Muscle layer of colon (tissue), 2 donors: ENCODE measurements around the gene UBN1.

ENCODE experiments used
- H3K27ac ChIP-seq: one replicate; pipeline ENCODE4 v1.7.0; 2013; ENCODE audit warnings: low read depth, mild to moderate bottlenecking, low read length, moderate library complexity
- H3K27me3 ChIP-seq, 2 donors: one replicate each; pipeline ENCODE4 v1.7.0; 2013; ENCODE audit warnings: low read length in 2 of 2, mild to moderate bottlenecking in 2 of 2; ENCODE audit not compliant: insufficient read depth in 2 of 2, control insufficient read depth in 1 of 2
- H3K36me3 ChIP-seq: one replicate; pipeline ENCODE4 v1.7.0; 2013; ENCODE audit warnings: mild to moderate bottlenecking, low read length; ENCODE audit not compliant: insufficient read depth
- H3K4me1 ChIP-seq: one replicate; pipeline ENCODE4 v1.7.0; 2013; ENCODE audit warnings: mild to moderate bottlenecking, low read length; ENCODE audit not compliant: insufficient read depth
- H3K4me3 ChIP-seq, 2 donors: one replicate each; pipeline ENCODE4 v1.7.0; 2013; ENCODE audit warnings: low read length in 2 of 2, low read depth in 1 of 2, mild to moderate bottlenecking in 1 of 2, moderate library complexity in 1 of 2
- H3K9ac ChIP-seq: one replicate; pipeline ENCODE4 v1.7.0; 2013; ENCODE audit warnings: low read length
- H3K9me3 ChIP-seq: one replicate; pipeline ENCODE4 v1.7.0; 2013; ENCODE audit warnings: mild to moderate bottlenecking, low read length
- donor health status: abdominal sarcoma.
- donor health status: Adenocarcinoma of cecum.

Gene UBN1

DNA sequence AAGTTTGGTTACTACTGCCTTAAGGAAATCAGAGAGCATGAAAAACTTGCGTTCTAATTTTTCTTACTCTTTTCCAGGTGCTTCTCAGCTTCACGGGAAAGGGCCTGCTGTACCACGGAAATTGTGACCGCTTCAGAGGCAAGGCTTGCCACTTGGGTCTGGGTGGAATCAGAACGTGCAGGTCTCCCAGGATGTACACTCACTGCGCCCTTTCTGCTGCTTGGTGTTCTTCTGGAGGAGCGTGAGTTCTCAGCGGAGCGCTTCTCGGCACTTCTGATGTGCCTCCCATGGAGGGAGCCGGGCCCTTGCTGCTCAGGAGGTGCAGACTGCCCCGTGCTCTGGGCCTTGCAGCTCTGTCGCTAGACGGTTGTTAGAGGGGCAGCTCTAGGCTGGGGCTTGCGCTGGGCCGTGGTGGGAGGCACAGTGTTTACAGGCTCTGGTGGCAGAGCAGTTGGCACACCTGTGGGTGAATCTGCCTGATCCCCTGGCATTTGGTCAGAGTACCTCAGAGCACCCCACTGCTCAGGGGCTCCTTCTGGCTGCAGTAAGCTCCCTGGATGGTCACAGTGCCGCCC, 32.8 kb downstream of the UBN1 start:
- no peak overlapping the region for H3K9ac ChIP-seq
- peaks cover 89% of the 10 kb centered on the region for H3K36me3 ChIP-seq
- no peaks in the 10 kb centered on the region for H3K9me3 ChIP-seq
- H3K4me1 ChIP-seq = peaks cover 9% of the 10 kb centered on the region
- H3K27me3 ChIP-seq = no peaks in the 10 kb centered on the region
- H3K4me3 ChIP-seq = no peak overlapping the region
- no peak overlapping the region for H3K27ac ChIP-seq

DNA sequence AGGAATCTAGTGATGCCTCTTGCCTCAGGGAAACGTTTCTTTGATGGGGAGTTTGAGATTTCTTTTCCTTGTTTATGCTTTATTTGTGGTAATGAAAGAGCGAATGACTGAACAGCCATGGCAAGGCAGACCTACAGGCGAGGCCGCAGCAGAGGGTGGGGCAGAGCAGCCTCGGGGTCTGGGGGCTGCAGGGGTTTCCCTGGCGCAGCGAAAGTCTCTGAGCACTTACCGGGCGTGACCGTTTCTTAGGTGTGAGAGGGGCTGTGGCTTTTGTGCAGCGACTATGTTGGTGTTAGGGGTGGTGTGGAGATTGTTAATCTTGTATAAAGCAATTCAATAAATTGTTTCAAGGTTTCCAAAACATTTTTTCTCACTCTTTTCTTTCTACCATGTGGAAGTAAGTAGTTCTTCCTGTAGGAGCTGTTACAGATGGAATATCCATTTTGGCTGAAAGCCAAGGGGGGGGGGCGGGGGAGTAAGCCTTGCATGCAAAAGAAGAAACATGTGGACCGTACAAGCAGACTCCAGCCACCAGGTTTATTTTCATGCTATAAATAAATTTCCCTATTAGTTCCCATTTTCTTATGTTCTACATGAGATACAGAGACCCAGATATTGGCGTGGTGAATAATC, 34.8 kb downstream of the UBN1 start:
- H3K9me3 ChIP-seq = no peaks in the 10 kb centered on the region
- H3K9ac ChIP-seq = no peak overlapping the region
- no peaks in the 10 kb centered on the region for H3K27me3 ChIP-seq
- no peak overlapping the region for H3K27ac ChIP-seq
- H3K4me3 ChIP-seq = no peak overlapping the region
- H3K36me3 ChIP-seq = peaks cover 94% of the 10 kb centered on the region
- H3K4me1 ChIP-seq = peaks cover 9% of the 10 kb centered on the region

DNA sequence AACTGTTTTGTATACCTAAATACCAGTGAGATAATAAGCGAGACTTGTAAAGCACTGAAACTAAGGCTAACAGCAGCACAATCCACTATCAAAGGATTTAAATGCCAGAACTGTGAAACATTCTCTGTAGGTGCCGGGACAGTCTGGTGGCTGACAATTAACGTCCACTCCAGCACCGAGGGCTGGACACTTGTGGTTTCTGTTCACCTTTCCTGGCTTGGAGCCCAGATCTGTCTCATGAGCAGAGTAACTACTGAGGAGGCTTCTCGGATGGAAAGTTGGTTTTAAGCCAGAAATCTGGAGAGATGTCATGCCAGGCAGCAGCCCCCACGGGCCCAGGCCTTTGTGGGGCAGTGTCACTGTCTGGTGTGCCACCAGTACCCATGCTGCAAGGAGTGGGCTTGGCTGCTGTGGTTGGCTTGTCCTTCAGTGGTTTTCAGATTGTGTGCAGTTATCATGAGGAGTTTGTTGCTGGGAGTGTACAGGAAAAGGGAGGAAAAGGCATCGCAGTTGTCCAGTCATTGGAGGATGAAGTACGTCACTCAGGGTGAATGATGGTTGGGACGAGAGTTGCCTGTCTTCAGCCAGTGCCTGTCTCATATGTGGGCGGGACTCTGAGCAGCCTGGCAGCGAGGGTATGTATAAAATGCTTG, 35.5 kb downstream of the UBN1 start:
- Histone ChIP-seq H3K9me3 (no peaks in the 10 kb centered on the region), H3K4me1 (peaks cover 9% of the 10 kb centered on the region), H3K4me3 (no peak overlapping the region), H3K9ac (no peak overlapping the region), H3K27ac (no peak overlapping the region), H3K27me3 (no peaks in the 10 kb centered on the region), H3K36me3 (peaks cover 94% of the 10 kb centered on the region)

DNA sequence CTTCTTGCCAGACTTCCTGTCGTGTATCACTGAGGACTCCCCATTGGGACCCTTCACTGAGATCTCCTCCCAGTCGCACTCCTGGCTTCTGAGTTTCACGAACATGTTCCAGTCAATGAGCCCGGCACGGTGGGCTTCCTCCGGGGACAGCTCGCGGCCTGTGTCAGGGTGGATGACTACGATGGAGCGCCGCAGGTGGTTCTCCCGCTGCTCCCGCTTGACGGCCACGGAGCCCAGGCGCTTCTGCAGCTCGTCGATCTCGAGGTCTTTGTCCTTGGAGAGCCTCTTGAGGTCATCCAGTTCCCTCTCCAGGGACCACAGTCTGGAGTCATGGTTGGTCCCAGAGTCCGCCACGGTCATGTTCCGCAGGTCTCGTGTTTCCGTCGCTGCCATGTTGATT, 36.2 kb downstream of the UBN1 start:
- Histone ChIP-seq H3K36me3 (peaks cover 94% of the 10 kb centered on the region), H3K9me3 (no peaks in the 10 kb centered on the region), H3K27ac (no peak overlapping the region), H3K27me3 (no peaks in the 10 kb centered on the region), H3K4me1 (peaks cover 9% of the 10 kb centered on the region), H3K9ac (no peak overlapping the region), H3K4me3 (no peak overlapping the region)

DNA sequence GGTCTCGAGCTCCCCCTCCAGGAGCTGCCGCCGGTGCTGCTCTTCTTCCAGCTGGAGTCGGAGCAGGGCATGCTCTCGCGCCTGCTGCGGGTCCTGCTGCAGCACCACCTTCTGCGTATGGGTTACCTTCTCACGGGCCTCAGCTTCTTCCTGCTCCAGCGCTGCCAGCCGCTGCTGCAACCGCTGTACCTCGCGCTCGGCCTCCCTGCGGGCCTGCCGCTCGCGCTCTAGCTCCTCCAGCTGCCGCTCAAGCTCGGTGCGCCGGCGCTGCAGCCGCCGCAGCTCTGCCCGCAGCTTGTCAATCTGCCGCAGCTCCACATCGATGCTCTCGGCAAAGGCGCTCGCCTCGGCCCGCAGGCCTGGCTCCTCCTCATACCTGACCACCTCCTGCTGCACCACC, 36.9 kb downstream of the UBN1 start:
- Histone ChIP-seq H3K27me3 (no peaks in the 10 kb centered on the region), H3K9me3 (no peaks in the 10 kb centered on the region), H3K36me3 (peaks cover 91% of the 10 kb centered on the region), H3K4me3 (no peak overlapping the region), H3K9ac (no peak overlapping the region), H3K4me1 (peaks cover 9% of the 10 kb centered on the region), H3K27ac (no peak overlapping the region)

DNA sequence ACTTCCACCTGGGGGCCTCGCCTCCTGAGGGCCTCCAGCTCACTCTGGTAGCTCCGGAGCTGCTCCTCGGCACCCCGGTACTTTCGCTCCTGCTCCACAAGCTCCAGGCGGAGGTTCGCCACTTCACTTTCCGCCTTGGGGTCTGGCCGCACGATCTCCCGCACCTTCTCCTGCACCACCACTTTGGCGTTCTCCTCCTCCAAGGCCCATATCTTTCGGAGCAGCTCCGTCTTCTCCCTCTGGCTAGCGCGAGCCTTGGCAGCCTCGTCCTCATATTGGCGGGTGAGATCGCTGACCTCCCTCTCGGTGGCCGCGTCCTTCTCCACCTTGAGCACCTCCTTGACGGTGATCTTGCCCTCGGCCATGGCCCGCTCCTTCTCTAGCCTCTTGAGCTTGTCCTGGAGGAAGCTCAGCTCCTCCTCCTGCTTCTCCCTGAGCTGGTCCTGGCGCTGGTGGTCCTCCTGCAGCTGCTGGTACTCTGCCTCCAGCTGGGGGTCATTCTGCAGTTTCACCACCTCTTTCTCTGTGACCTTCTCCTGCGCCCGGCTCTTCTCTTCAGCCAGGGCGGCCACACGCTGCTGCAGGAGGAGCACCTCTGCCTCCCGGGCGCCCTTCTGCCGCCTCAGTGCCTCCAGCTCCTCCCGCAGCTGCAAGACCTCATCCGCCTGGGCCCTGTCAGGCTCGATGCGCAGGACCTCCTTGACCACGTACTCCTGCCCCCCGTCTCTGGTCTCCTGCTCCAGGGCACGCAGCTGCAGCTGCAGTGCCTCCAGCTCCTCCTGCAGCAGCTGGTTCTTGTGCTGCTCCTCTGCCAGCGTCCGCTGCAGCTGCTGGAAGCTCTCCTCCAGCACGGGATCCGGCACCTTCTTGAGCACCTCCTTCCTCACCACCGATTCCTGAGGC, 37.9 kb downstream of the UBN1 start:
- Histone ChIP-seq H3K9ac (no peak overlapping the region), H3K27me3 (no peaks in the 10 kb centered on the region), H3K27ac (no peak overlapping the region), H3K9me3 (no peaks in the 10 kb centered on the region), H3K4me3 (no peak overlapping the region), H3K36me3 (peaks cover 87% of the 10 kb centered on the region), H3K4me1 (peaks cover 9% of the 10 kb centered on the region)

DNA sequence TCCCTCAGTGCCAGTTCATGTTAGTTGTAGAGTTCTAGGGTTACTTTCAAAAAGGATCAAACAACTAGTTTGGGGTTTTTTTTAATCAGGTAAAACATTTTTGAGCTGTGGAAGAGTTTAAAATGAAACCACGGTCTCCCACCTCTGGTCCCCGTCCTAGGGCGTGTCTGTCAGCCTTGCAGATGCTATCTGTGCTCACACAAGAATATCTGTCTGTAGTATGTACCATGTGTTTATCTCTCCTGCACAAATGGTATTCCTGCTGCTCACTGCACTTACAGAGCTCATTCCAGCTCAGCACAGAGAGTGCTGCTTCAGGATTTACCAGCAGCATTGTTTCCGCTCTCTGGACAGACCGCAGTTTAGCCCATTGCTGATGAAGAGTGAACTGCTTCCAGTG, 38.9 kb downstream of the UBN1 start:
- no peak overlapping the region for H3K4me3 ChIP-seq
- no peak overlapping the region for H3K27ac ChIP-seq
- no peaks in the 10 kb centered on the region for H3K9me3 ChIP-seq
- H3K27me3 ChIP-seq = no peaks in the 10 kb centered on the region
- no peak overlapping the region for H3K9ac ChIP-seq
- peaks cover 9% of the 10 kb centered on the region for H3K4me1 ChIP-seq
- H3K36me3 ChIP-seq = peaks cover 87% of the 10 kb centered on the region

DNA sequence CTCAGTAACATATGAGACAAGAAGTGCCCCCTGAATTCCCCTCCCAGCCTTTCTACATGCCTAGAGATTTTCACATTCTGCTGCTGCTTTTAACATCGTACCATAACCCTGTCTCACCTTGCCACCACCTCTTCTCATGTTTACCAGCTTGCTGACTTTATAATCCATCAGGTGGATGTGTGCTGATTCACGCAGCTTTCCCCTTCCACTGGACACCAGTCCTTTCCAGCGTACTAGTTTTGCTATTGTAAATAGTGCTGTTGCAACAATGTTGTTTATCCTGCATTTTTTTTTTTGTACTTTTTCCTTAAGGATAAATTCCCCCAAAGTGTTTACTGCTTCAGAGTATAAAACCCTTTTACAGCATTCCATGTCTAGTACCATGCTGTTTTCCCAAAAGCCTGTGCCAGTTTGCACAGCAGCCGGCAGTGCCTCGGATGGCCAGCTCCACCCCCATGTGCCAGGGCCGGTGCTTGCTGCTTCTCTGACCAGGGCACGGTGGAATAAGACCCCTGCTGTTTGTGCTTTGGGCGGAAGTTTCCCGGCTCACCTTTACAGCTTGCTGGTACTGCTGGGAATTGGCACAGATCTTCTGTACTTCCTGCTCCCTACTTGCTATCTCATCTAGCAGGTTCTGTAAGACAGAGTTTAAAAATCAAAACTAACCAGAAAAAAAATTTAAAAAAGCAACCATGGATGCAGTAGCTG, 41.3 kb downstream of the UBN1 start:
- no peaks in the 10 kb centered on the region for H3K27me3 ChIP-seq
- H3K27ac ChIP-seq = no peak overlapping the region
- H3K9ac ChIP-seq = no peak overlapping the region
- no peaks in the 10 kb centered on the region for H3K9me3 ChIP-seq
- no peak overlapping the region for H3K4me3 ChIP-seq
- H3K4me1 ChIP-seq = no peaks in the 10 kb centered on the region
- peaks cover 77% of the 10 kb centered on the region for H3K36me3 ChIP-seq

DNA sequence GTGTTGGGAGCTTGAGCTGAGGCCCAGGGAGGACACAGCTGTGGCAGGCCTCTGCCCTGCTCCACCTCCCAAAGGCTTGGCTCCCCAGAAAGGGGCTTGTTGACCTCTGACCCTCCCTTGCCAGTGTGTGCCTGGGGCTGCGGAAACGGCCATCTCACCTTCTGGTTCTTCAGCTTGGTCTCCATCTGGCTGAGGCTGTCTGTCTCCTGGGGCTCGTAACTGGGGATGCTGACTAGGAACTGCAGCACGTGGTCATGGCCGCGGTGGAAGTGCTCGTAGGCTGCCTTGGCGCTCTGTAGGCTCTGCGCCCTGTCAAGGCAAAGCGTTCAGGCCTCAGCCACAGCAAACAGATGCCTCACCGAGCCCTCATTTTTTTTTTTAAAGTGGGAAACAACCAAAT, 42.7 kb downstream of the UBN1 start:
- H3K9ac ChIP-seq = no peak overlapping the region
- H3K36me3 ChIP-seq = peaks cover 63% of the 10 kb centered on the region

DNA sequence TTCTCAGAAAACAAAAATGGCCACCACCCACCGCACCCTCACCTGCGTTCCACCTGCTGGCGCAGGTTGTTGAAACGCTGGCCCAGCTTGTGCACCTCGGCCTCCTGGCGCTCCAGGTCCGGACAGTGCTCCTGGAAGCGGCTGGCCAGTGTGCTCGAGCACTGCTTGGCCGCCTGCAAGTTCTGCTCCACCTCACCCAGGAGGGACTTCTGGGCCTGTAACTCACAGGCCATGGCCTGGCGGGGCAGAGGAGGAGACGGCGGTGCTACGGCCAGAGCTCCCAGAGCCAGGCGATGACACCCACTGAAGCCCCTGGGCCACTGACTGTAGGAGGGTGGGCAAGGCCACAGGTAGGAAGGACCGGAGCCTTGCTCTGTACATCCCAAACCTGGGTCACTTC, 43.4 kb downstream of the UBN1 start:
- Histone ChIP-seq H3K4me1 (no peaks in the 10 kb centered on the region), H3K27ac (no peak overlapping the region), H3K4me3 (no peak overlapping the region), H3K9ac (no peak overlapping the region), H3K36me3 (peaks cover 56% of the 10 kb centered on the region), H3K27me3 (no peaks in the 10 kb centered on the region), H3K9me3 (no peaks in the 10 kb centered on the region)

More for the DNA sequence above, 42.7 kb downstream of the UBN1 start:
- no peaks in the 10 kb centered on the region for H3K4me1 ChIP-seq
- no peak overlapping the region for H3K27ac ChIP-seq
- H3K4me3 ChIP-seq = no peak overlapping the region
- H3K27me3 ChIP-seq = no peaks in the 10 kb centered on the region
- no peaks in the 10 kb centered on the region for H3K9me3 ChIP-seq
